C4-2B (cell line): ENCODE data around the gene SLC6A6.

Source experiments
- ZFX ChIP-seq: fragments of 450-650 bp; IDR thresholded peaks from 2 replicates; pipeline ENCODE4 v1.6.1; 2017
- TF ChIP-seq, protein P1 (sequence below): fragments of 450-650 bp; conservative IDR thresholded peaks from 2 replicates; pipeline ENCODE4 v1.5.1; 2017; ENCODE audit warnings: mild to moderate bottlenecking

DNA sequence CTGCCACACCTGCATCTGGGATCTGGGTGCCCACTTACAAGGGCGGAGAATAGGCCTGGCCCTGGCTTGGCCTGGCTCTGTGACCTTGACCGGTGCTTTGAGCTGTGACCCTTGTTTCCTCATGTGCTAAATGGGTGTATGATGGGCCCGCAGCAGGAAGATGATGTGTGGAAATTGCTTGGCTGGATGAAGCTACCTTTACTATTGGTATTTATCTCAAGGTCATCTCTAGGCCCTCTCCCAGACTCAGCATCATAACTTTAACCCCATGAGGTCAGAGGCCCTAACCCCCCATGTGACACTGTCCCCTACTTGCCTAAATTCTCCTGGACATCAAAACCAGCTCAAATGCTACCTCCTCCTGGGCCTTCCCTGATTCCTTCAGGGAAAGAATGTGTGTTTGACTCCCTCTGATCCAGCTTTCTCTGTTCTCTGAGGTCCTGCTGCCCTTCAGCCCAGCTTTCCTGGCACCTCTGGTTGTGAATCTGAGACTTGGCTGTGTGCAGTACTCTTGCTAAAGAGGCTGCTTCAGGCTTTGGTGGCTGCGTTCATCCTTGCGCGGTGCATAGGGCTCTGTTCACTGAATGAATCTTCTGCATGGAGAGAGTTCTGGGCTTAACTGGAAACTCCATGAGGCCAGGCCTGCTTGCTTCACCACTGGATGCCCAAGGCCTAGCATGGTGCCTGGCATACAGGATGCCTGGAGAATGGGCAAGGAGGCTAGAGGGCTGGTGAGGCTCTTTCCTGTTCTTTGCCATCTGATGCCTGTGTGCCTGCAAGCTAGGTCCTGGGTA is 25.2 kb upstream of the SLC6A6 start:
- TF ChIP-seq, protein P1, sequence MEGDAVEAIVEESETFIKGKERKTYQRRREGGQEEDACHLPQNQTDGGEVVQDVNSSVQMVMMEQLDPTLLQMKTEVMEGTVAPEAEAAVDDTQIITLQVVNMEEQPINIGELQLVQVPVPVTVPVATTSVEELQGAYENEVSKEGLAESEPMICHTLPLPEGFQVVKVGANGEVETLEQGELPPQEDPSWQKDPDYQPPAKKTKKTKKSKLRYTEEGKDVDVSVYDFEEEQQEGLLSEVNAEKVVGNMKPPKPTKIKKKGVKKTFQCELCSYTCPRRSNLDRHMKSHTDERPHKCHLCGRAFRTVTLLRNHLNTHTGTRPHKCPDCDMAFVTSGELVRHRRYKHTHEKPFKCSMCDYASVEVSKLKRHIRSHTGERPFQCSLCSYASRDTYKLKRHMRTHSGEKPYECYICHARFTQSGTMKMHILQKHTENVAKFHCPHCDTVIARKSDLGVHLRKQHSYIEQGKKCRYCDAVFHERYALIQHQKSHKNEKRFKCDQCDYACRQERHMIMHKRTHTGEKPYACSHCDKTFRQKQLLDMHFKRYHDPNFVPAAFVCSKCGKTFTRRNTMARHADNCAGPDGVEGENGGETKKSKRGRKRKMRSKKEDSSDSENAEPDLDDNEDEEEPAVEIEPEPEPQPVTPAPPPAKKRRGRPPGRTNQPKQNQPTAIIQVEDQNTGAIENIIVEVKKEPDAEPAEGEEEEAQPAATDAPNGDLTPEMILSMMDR = no peak
- TF ChIP-seq ZFX = no peak
